ENCODE results near the gene ETV3L.

GRCh38 chr1:157107702-157108101, 8.1 kb upstream of the ETV3L start:
- TF ChIP-seq CTCF (IDR thresholded peaks at IDR 0.05) (no peak), POLR2A (IDR thresholded peaks at IDR 0.05) (no peak)
